GM12878 (cell line): ENCODE data around the gene CLEC3A. TPM values are rescaled to one million over a fixed set of nuclear protein-coding genes. Genes with fewer than 3 reads are reported as not detected.
"Not testable (repeated sequence)": the region's sequence is repeated elsewhere in the genome, so short reads cannot be mapped to it uniquely, and the experiment has no call there.

Experiments
- ATAC-seq: fragments of 200-7000 bp; cut with Tn5 transposase; 3 replicates; pipeline ENCODE4 v1.9.1; 2020; ENCODE audit warnings: mild to moderate bottlenecking, moderate library complexity
- BruUV-seq: library from RNA; stranded (reverse); fragments of 400-500 nt; replicated peaks from 2 replicates; lab custom pipeline; 2021; lab: Mats Ljungman, UMichigan
- CTCF ChIA-PET: fragments of 300-600 bp; sonication (Branson Sonifier 250); formaldehyde crosslinking; extraction: SDS; loops from one replicate; lab custom pipeline; 2021; ENCODE audit warnings: inconsistent platforms; lab: Yijun Ruan, JAX
- POLR2A ChIA-PET: fragments of 350-600 bp; formaldehyde crosslinking; extraction: SDS; loops from one replicate; lab custom pipeline; 2021; ENCODE audit warnings: inconsistent platforms; lab: Charles Lee
- RAD21 ChIA-PET: fragments of 300-600 bp; sonication (Branson Sonifier 250); formaldehyde crosslinking; loops from one replicate; lab custom pipeline; 2023; ENCODE audit warnings: antibody characterized with exemption; ENCODE audit not compliant: unreplicated experiment; lab: Charles Lee
- SMC1A ChIA-PET: fragments of 300-600 bp; sonication (Branson Sonifier 250); formaldehyde crosslinking; loops from one replicate; lab custom pipeline; 2023; ENCODE audit not compliant: unreplicated experiment, uncharacterized antibody; lab: Charles Lee
- DNase-seq: peaks from one replicate; pipeline ENCODE4 v3.0.0-alpha.2; 2011; ENCODE audit warnings: low read depth, low spot score
- FAIRE-seq: peaks from 3 replicates; lab custom pipeline; 2011; peaks lifted over from hg19 to GRCh38; lab: Jason Lieb, UNC
- H2AFZ ChIP-seq: 2 replicates; pipeline ENCODE4 v1.6.0; 2011; ENCODE audit warnings: low read depth, low read length, control low read depth; ENCODE audit not compliant: control insufficient read depth
- H3K27ac ChIP-seq: 2 replicates; pipeline ENCODE4 v1.5.1; 2011; ENCODE audit warnings: control low read depth; ENCODE audit not compliant: control insufficient read depth, insufficient read depth
- H3K27me3 ChIP-seq, 2 experiments: replicated peaks in 1 of 2; 2 replicates each; pipeline versions ENCODE4 v1.6.0 to v1.6.1; 2011; ENCODE audit warnings: low read length in 1 of 2; ENCODE audit not compliant: control insufficient read depth in 2 of 2, insufficient read depth in 2 of 2
- H3K36me3 ChIP-seq, 2 experiments: 2 replicates each; pipeline ENCODE4 v1.5.1; 2011; ENCODE audit warnings: low read length in 1 of 2; ENCODE audit not compliant: control insufficient read depth in 2 of 2, insufficient read depth in 2 of 2
- H3K4me1 ChIP-seq: 2 replicates; pipeline ENCODE4 v1.6.1; 2011; ENCODE audit warnings: mild to moderate bottlenecking, low read length, moderate library complexity, mixed read lengths; ENCODE audit not compliant: control insufficient read depth, insufficient read depth
- H3K4me2 ChIP-seq: 2 replicates; pipeline ENCODE4 v1.6.0; 2011; ENCODE audit warnings: control low read depth; ENCODE audit not compliant: control insufficient read depth, insufficient read depth
- H3K4me3 ChIP-seq: fragments of 200-600 bp; sonication (generic); 2 replicates; pipeline ENCODE4 v1.5.1; 2016
- H3K79me2 ChIP-seq: 2 replicates; pipeline ENCODE4 v1.6.0; 2011; ENCODE audit warnings: low read length; ENCODE audit not compliant: control insufficient read depth, insufficient read depth
- H3K9ac ChIP-seq: 2 replicates; pipeline ENCODE4 v1.8.0; 2011; ENCODE audit warnings: low read length, control low read depth, mixed read lengths; ENCODE audit not compliant: control insufficient read depth, insufficient read depth
- H3K9me3 ChIP-seq: replicated peaks from 3 replicates; pipeline ENCODE4 v1.5.1; 2011; ENCODE audit warnings: mild to moderate bottlenecking, low read length; ENCODE audit not compliant: control insufficient read depth, insufficient read depth
- H4K20me1 ChIP-seq: 2 replicates; pipeline ENCODE4 v1.6.0; 2011; ENCODE audit not compliant: control insufficient read depth, insufficient read depth
- MYB ChIP-seq: fragments of 150-350 bp; IDR thresholded peaks from 2 replicates; pipeline ENCODE4 v1.6.1; 2014; ENCODE audit warnings: mild to moderate bottlenecking, low read depth, low read length, borderline replicate concordance
- PAX8 ChIP-seq: fragments of 450-650 bp; IDR thresholded peaks from 2 replicates; pipeline ENCODE4 v1.6.1; 2017; ENCODE audit warnings: mild to moderate bottlenecking, moderate library complexity
- PRDM15 ChIP-seq: fragments of 450-650 bp; formaldehyde crosslinking; IDR thresholded peaks from 2 replicates; pipeline ENCODE4 v1.4.0; 2020; ENCODE audit warnings: mild to moderate bottlenecking, moderate library complexity
- SMC3 ChIP-seq: IDR thresholded peaks from 2 replicates; pipeline ENCODE4 v1.6.1; 2011; ENCODE audit warnings: low read length, improper control_type of control experiment, borderline replicate concordance
- WGBS: methylation state at CpG from one replicate; pipeline ENCODE4 v1.1.6; 2016; ENCODE audit warnings: low lambda C conversion rate; ENCODE audit not compliant: insufficient replicate concordance, insufficient coverage; ENCODE audit errors: missing lambda C conversion rate; 5-methylcytosine and 5-hydroxymethylcytosine counted together
- in situ Hi-C: fragments of 300-500 bp; cut with MboI; formaldehyde crosslinking; loops from 9 replicates; pipeline ENCODE4 v1.14.3; 2018; ENCODE audit warnings: mixed read lengths
- intact Hi-C: fragments of 100-400 bp; cut with micrococcal nuclease; formaldehyde crosslinking; loops from one replicate; pipeline ENCODE4 v1.14.2; 2022; ENCODE audit not compliant: unreplicated experiment
- polyA plus RNA-seq, 11 experiments: library from polyadenylated mRNA; depleted of rRNA in 4 of 11; unstranded in 6 of 11; stranded (reverse) in 5 of 11; fragments of >200 nt; fragmentation: Nextera tagmentation in 4 of 11; fragmentation: Illumina TruSeq in 1 of 11; extraction: Ambion mirVana in 4 of 11; extraction: Trizol in 1 of 11; gene quantifications; 1 replicate in 1 of 11; 2 replicates in 10 of 11; pipeline versions ENCODE4 v1.2.1 to v1.2.3, GENCODE V29; 2011 to 2016; ENCODE audit warnings: inconsistent platforms in 2 of 11, missing spikeins in 2 of 11, low read depth in 1 of 11
- total RNA-seq, 4 experiments: library from RNA; depleted of rRNA in 3 of 4; stranded (reverse); fragments of >200 nt in 3 of 4; fragmentation: Illumina TruSeq in 1 of 4; extraction: Trizol in 1 of 4; gene quantifications; 2 replicates each; pipeline versions ENCODE4 v1.2.1 to v1.2.3, GENCODE V29; 2013 to 2021

The CLEC3A gene
- total and polyA plus RNA-seq, 10 of the 15 experiments (the other 5 are each of a cell fraction or from before 2014, with no cell fraction given): not detected

- Histone ChIP-seq H3K79me2 (no peaks in the 10 kb centered on the region), H3K4me3 (no peak overlapping the region), H3K36me3 (no peaks in the 10 kb centered on the region), H3K9me3 (no peaks in the 10 kb centered on the region), H3K27me3 (no peaks in the 10 kb centered on the region; a peak in 1 of 4 replicates), H3K9ac (no peak overlapping the region), H3K4me2 (no peak overlapping the region), H3K4me1 (no peaks in the 10 kb centered on the region), H4K20me1 (no peaks in the 10 kb centered on the region), H2AFZ (no peak overlapping the region), H3K27ac (no peak overlapping the region)
- CTCF ChIA-PET: no interaction called here
- WGBS: 24% methylated on average over 9 of the region's 9 CpGs
- intact Hi-C loops (no loop called here), in situ Hi-C loops (no loop called here)
- TF ChIP-seq PAX8: no peak
- TF ChIP-seq MYB: no peak
- no peak for TF ChIP-seq PRDM15 (CRISPR knock-in tag)
- no peak for TF ChIP-seq SMC3
- RAD21 ChIA-PET: no interaction called here
- SMC1A ChIA-PET: interaction anchor here (1.2 kb wide), 1 partner anchor 33 kb away, joined by 3 read pairs; no protein-coding TSS in a partner anchor
- no TSS peak for BruUV-seq
- ATAC-seq (no peak), DNase-seq (no peak), FAIRE-seq (no peak)
- POLR2A ChIA-PET: no interaction called here
These were observed 35.6 kb downstream of the CLEC3A start for GRCh38 chr16:78057803-78058564.

- H3K36me3 ChIP-seq, BruUV-seq, H3K27me3 ChIP-seq, H2AFZ ChIP-seq, intact Hi-C loops, ATAC-seq, FAIRE-seq, H3K9ac ChIP-seq, H3K4me2 ChIP-seq, H4K20me1 ChIP-seq, SMC1A ChIA-PET, H3K27ac ChIP-seq, in situ Hi-C loops, H3K4me1 ChIP-seq, H3K79me2 ChIP-seq, DNase-seq, H3K4me3 ChIP-seq, H3K9me3 ChIP-seq, POLR2A ChIA-PET: not testable (repeated sequence)
- ChIA-PET RAD21 (interaction anchor here (1.2 kb wide), 1 partner anchor 39 kb away, joined by 3 read pairs; no protein-coding TSS in a partner anchor), CTCF (interaction anchor here (1.2 to 3.3 kb wide), 4 partner anchors 9 to 383 kb away, joined by 3 to 10 read pairs (median 4); partner anchors contain the start of gene WWOX)
- 56% methylated on average over 21 of the region's 25 CpGs for WGBS
These were observed 37.5 kb downstream of the CLEC3A start for GRCh38 chr16:78059806-78060205.
